Measurements from ENCODE around the gene SERPINE2.

DNA sequence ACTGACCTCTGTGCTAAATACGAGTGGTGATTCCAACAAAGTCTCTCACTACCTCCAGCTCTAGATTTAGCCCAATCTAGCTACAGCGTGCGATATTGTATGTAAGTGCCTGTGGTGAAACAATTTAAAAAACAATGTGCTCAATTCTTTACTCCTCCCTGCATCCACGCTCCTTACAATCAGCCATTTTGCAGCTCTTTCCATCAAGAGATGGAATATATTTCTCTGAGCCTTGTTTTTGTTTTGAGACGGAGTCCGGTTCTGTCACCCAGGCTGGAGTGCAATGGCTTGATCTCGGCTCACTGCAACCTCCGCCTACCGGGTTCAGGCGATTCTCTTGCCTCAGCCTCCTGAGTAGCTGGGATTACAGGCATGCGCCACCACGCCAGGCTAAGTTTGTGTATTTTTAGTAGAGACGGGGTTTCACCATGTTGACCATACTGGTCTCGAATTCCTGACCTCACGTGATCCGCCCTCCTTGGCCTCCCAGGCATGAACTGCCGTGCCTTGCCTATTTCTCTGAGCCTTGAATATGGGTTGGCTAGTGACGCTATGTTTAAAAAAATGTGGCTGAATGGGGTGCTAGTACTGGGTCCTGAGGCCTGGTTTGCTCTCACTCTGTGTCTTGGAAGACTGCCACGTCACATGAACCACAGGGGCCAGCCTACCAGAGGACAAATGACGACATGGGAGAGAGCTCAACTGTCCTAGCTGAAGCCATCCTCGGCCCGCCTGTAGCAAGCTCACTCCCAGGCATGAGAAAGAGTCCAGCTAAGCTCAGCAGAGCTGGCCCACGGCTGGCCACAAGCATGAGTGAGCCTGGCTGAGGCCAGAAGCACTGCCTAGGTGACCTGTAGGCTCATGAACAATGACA lies 108.7 kb downstream of the SERPINE2 start:
- TF ChIP-seq EZH2phosphoT487 (IDR thresholded peaks at IDR 0.05; ENCODE audit: borderline replicate concordance): no peak
- TF ChIP-seq, protein P1, sequence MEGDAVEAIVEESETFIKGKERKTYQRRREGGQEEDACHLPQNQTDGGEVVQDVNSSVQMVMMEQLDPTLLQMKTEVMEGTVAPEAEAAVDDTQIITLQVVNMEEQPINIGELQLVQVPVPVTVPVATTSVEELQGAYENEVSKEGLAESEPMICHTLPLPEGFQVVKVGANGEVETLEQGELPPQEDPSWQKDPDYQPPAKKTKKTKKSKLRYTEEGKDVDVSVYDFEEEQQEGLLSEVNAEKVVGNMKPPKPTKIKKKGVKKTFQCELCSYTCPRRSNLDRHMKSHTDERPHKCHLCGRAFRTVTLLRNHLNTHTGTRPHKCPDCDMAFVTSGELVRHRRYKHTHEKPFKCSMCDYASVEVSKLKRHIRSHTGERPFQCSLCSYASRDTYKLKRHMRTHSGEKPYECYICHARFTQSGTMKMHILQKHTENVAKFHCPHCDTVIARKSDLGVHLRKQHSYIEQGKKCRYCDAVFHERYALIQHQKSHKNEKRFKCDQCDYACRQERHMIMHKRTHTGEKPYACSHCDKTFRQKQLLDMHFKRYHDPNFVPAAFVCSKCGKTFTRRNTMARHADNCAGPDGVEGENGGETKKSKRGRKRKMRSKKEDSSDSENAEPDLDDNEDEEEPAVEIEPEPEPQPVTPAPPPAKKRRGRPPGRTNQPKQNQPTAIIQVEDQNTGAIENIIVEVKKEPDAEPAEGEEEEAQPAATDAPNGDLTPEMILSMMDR (conservative IDR thresholded peaks at IDR 0.05; ENCODE audit: low read length): no peak
